ENCODE results near the gene SDHAF1. TPM values are rescaled to one million over a fixed set of nuclear protein-coding genes. Genes with fewer than 3 reads are reported as not detected.

Gene SDHAF1
- total and polyA plus RNA-seq, 2 donors (not counting 1 experiment from before 2014, with no cell fraction given): 22.0 to 24.6 TPM

DNA sequence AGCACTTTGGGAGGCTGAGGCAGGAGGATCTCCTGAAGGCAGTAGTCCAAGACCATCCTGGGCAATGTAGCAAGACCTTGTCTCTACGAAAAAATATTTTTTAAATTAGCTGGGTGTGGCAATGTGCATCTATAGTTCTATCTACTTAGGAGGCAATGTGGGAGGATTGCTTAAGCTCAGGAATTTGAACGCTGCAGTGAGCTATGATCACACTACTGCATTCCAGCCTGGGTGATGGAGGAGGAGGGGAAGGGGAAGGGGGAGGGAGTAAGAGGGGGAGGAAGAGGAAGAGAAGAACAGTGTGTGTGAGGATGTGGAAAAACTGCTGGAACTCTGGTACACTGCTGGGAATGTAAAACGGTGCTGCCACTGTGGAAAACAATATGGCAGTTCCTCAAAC lies 46.8 kb downstream of the SDHAF1 start:
- intact Hi-C loops (cut with micrococcal nuclease): no loop called here
- Histone ChIP-seq H3K9me3 (ENCODE audit: control extremely low read depth in 1 of 3, control insufficient read depth in 2 of 3, insufficient read depth in 1 of 3, low read length in 2 of 3) (no peaks in the 10 kb centered on the region), H3K4me3 (ENCODE audit: control extremely low read depth in 1 of 5, extremely low read depth in 1 of 5, insufficient read depth in 1 of 5, low read depth in 2 of 5, low read length in 4 of 5) (no peak overlapping the region), H3K9ac (ENCODE audit: low read length) (no peak overlapping the region), H3K27ac (ENCODE audit: low read length in 2 of 2) (no peak overlapping the region), H3K79me2 (ENCODE audit: control insufficient read depth, insufficient read depth, low read length) (no peaks in the 10 kb centered on the region), H3K4me2 (replicated peaks; ENCODE audit: low read depth, low read length, poor library complexity, severe bottlenecking) (no peak overlapping the region), H3K36me3 (replicated peaks in 1 of 2; ENCODE audit: control extremely low read depth in 1 of 2, control insufficient read depth in 1 of 2, extremely low read depth in 1 of 2, insufficient read depth in 2 of 2, low read length in 1 of 2) (no peaks in the 10 kb centered on the region), H4K20me1 (ENCODE audit: control insufficient read depth, insufficient read depth, low read length, poor library complexity, severe bottlenecking) (no peaks in the 10 kb centered on the region), H2AFZ (ENCODE audit: insufficient read depth, low read depth, low read length, poor library complexity, severe bottlenecking) (no peak overlapping the region), H3K27me3 (replicated peaks in 1 of 4; ENCODE audit: control extremely low read depth in 1 of 4, control insufficient read depth in 3 of 4, insufficient read depth in 4 of 4, low read length in 3 of 4) (no peaks in the 10 kb centered on the region), H3K4me1 (ENCODE audit: control insufficient read depth in 2 of 2, insufficient read depth in 2 of 2, low read length in 2 of 2) (no peaks in the 10 kb centered on the region)
- Mint-ChIP-seq H3K4me1 (no peaks in the 10 kb centered on the region), H3K27ac (no peak overlapping the region), H3K4me3 (no peak overlapping the region), H3K9me3 (ENCODE audit: insufficient read depth) (no peaks in the 10 kb centered on the region), H3K27me3 (no peaks in the 10 kb centered on the region)
- DNase-seq (no peak), ATAC-seq (ENCODE audit: low read depth) (no peak)
- 66% methylated on average over 3 of the region's 3 CpGs for WGBS (ENCODE audit: insufficient coverage)
- TF ChIP-seq, protein P1, sequence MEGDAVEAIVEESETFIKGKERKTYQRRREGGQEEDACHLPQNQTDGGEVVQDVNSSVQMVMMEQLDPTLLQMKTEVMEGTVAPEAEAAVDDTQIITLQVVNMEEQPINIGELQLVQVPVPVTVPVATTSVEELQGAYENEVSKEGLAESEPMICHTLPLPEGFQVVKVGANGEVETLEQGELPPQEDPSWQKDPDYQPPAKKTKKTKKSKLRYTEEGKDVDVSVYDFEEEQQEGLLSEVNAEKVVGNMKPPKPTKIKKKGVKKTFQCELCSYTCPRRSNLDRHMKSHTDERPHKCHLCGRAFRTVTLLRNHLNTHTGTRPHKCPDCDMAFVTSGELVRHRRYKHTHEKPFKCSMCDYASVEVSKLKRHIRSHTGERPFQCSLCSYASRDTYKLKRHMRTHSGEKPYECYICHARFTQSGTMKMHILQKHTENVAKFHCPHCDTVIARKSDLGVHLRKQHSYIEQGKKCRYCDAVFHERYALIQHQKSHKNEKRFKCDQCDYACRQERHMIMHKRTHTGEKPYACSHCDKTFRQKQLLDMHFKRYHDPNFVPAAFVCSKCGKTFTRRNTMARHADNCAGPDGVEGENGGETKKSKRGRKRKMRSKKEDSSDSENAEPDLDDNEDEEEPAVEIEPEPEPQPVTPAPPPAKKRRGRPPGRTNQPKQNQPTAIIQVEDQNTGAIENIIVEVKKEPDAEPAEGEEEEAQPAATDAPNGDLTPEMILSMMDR (IDR thresholded peaks at IDR 0.05): no peak
- no peak for TF ChIP-seq EZH2 (IDR thresholded peaks at IDR 0.05; ENCODE audit: borderline replicate concordance, insufficient read depth, low read depth, low read length, poor library complexity, severe bottlenecking)
- ChIA-PET POLR2A (no interaction called here), CTCF (no interaction called here)

DNA sequence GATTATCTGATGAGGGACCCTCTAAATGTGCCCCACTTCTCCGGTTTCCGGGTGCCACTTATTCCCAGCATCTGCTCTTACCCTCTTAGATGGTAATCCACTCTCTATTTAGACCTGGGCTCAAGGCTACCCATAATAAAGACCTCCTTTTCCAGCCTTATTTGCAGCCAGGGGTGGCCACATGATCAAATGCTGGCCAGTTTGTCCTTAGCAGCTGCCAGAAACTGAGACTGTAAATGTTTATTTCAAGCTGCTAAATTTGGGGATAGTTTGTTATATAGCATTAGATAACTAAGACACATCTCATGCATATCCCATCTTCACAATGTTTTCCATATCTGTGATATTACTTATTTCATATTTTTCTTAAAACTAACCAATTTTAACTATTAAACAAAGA lies 49.0 kb downstream of the SDHAF1 start:
- intact Hi-C loops (cut with micrococcal nuclease): no loop called here
- TF ChIP-seq, protein P1 (IDR thresholded peaks at IDR 0.05): no peak
- TF ChIP-seq EZH2 (IDR thresholded peaks at IDR 0.05; ENCODE audit: borderline replicate concordance, insufficient read depth, low read depth, low read length, poor library complexity, severe bottlenecking): no peak
- no peaks in the 10 kb centered on the region for H4K20me1 ChIP-seq (ENCODE audit: control insufficient read depth, insufficient read depth, low read length, poor library complexity, severe bottlenecking)
- no peaks in the 10 kb centered on the region for H3K27me3 ChIP-seq (replicated peaks in 1 of 4; ENCODE audit: control extremely low read depth in 1 of 4, control insufficient read depth in 3 of 4, insufficient read depth in 4 of 4, low read length in 3 of 4)
- no peak overlapping the region for H3K27ac ChIP-seq (ENCODE audit: low read length in 2 of 2)
- no peaks in the 10 kb centered on the region for H3K36me3 ChIP-seq (replicated peaks in 1 of 2; ENCODE audit: control extremely low read depth in 1 of 2, control insufficient read depth in 1 of 2, extremely low read depth in 1 of 2, insufficient read depth in 2 of 2, low read length in 1 of 2)
- no peaks in the 10 kb centered on the region for H3K9me3 ChIP-seq (ENCODE audit: control extremely low read depth in 1 of 3, control insufficient read depth in 2 of 3, insufficient read depth in 1 of 3, low read length in 2 of 3)
- Mint-ChIP-seq H3K4me1 (no peaks in the 10 kb centered on the region), H3K27ac (no peak overlapping the region), H3K27me3 (no peaks in the 10 kb centered on the region), H3K9me3 (ENCODE audit: insufficient read depth) (no peaks in the 10 kb centered on the region), H3K4me3 (no peak overlapping the region)
- 90% methylated on average over 2 of the region's 2 CpGs for WGBS (ENCODE audit: insufficient coverage)
- DNase-seq (no peak), ATAC-seq (ENCODE audit: low read depth) (no peak)
- H2AFZ ChIP-seq (ENCODE audit: insufficient read depth, low read depth, low read length, poor library complexity, severe bottlenecking): no peak overlapping the region
- ChIA-PET POLR2A (no interaction called here), CTCF (no interaction called here)
- H3K9ac ChIP-seq (ENCODE audit: low read length): no peak overlapping the region
- H3K4me1 ChIP-seq (ENCODE audit: control insufficient read depth in 2 of 2, insufficient read depth in 2 of 2, low read length in 2 of 2): no peaks in the 10 kb centered on the region
- H3K4me2 ChIP-seq (replicated peaks; ENCODE audit: low read depth, low read length, poor library complexity, severe bottlenecking): no peak overlapping the region
- H3K4me3 ChIP-seq (ENCODE audit: control extremely low read depth in 1 of 5, extremely low read depth in 1 of 5, insufficient read depth in 1 of 5, low read depth in 2 of 5, low read length in 4 of 5): no peak overlapping the region
- no peaks in the 10 kb centered on the region for H3K79me2 ChIP-seq (ENCODE audit: control insufficient read depth, insufficient read depth, low read length)

Small RNA genes within 50 kb of the gene (small RNA-seq; reads per million reads assigned to genes)
- gene AF038458.1 (ENCODE audit: insufficient read length, low read depth, low replicate concordance): not detected

Other genes with a start within 250 kb of the SDHAF1 start
- 62.1 and 62.7 TPM in 2 replicates for gene U2AF1L4, start 249.8 kb upstream of the SDHAF1 start, total RNA-seq
- 89.7 and 170 TPM in 2 replicates for gene U2AF1L4, start 249.8 kb upstream of the SDHAF1 start, polyA plus RNA-seq
- 29.1 and 36.4 TPM in 2 replicates for gene PSENEN, start 249.5 kb upstream of the SDHAF1 start, total RNA-seq
- gene PSENEN, start 249.5 kb upstream of the SDHAF1 start, polyA plus RNA-seq: 11.7 and 17.7 TPM in 2 replicates
- 22.3 and 22.8 TPM in 2 replicates for gene LIN37, start 246.6 kb upstream of the SDHAF1 start, total RNA-seq
- gene LIN37, start 246.6 kb upstream of the SDHAF1 start, polyA plus RNA-seq: 64.1 and 76.1 TPM in 2 replicates
- not detected in 2 replicates for gene HSPB6, start 238.2 kb upstream of the SDHAF1 start, total RNA-seq
- gene HSPB6, start 238.2 kb upstream of the SDHAF1 start, polyA plus RNA-seq: not detected in 2 replicates
- 61.0 and 65.6 TPM in 2 replicates for gene PROSER3, start 237.0 kb upstream of the SDHAF1 start, total RNA-seq
- 26.0 and 30.7 TPM in 2 replicates for gene PROSER3, start 237.0 kb upstream of the SDHAF1 start, polyA plus RNA-seq
- 18.2 and 21.6 TPM in 2 replicates for gene ARHGAP33, start 219.6 kb upstream of the SDHAF1 start, total RNA-seq
- 27.8 and 28.7 TPM in 2 replicates for gene ARHGAP33, start 219.6 kb upstream of the SDHAF1 start, polyA plus RNA-seq
- not detected in 2 replicates for gene PRODH2, start 182.3 kb upstream of the SDHAF1 start, total RNA-seq
- gene PRODH2, start 182.3 kb upstream of the SDHAF1 start, polyA plus RNA-seq: not detected in 2 replicates
- gene NPHS1, start 142.7 kb upstream of the SDHAF1 start, total RNA-seq: not detected in 2 replicates
- not detected in 2 replicates for gene NPHS1, start 142.7 kb upstream of the SDHAF1 start, polyA plus RNA-seq
- gene KIRREL2, start 138.3 kb upstream of the SDHAF1 start, total RNA-seq: not detected in 2 replicates
- gene KIRREL2, start 138.3 kb upstream of the SDHAF1 start, polyA plus RNA-seq: not detected in 2 replicates
- gene APLP1, start 126.6 kb upstream of the SDHAF1 start, total RNA-seq: not detected in 2 replicates
- 0.06 TPM in 1 of 2 replicates, not detected in the other for gene APLP1, start 126.6 kb upstream of the SDHAF1 start, polyA plus RNA-seq
- 272 and 276 TPM in 2 replicates for gene NFKBID, start 94.6 kb upstream of the SDHAF1 start, total RNA-seq
- gene NFKBID, start 94.6 kb upstream of the SDHAF1 start, polyA plus RNA-seq: 111 and 618 TPM in 2 replicates
- 2.9 and 4.8 TPM in 2 replicates for gene HCST, start 92.7 kb upstream of the SDHAF1 start, total RNA-seq
- 29.8 and 40.6 TPM in 2 replicates for gene HCST, start 92.7 kb upstream of the SDHAF1 start, polyA plus RNA-seq
- gene TYROBP, start 86.9 kb upstream of the SDHAF1 start, total RNA-seq: 2.7 and 3.3 TPM in 2 replicates
- 14.8 and 25.6 TPM in 2 replicates for gene TYROBP, start 86.9 kb upstream of the SDHAF1 start, polyA plus RNA-seq
- 1.6 and 2.1 TPM in 2 replicates for gene LRFN3, start 58.8 kb upstream of the SDHAF1 start, total RNA-seq
- 0.62 and 0.79 TPM in 2 replicates for gene LRFN3, start 58.8 kb upstream of the SDHAF1 start, polyA plus RNA-seq
- gene SYNE4, start 13.6 kb downstream of the SDHAF1 start, total RNA-seq: 2.4 and 3.4 TPM in 2 replicates
- 2.3 and 2.5 TPM in 2 replicates for gene SYNE4, start 13.6 kb downstream of the SDHAF1 start, polyA plus RNA-seq
- 49.4 and 54.5 TPM in 2 replicates for gene ALKBH6, start 19.0 kb downstream of the SDHAF1 start, total RNA-seq
- gene ALKBH6, start 19.0 kb downstream of the SDHAF1 start, polyA plus RNA-seq: 56.5 and 65.5 TPM in 2 replicates
- gene CLIP3, start 37.7 kb downstream of the SDHAF1 start, total RNA-seq: 1.3 and 1.8 TPM in 2 replicates
- gene CLIP3, start 37.7 kb downstream of the SDHAF1 start, polyA plus RNA-seq: 0.42 and 0.55 TPM in 2 replicates
- gene THAP8, start 59.1 kb downstream of the SDHAF1 start, total RNA-seq: 3.9 and 4.5 TPM in 2 replicates
- 2.8 and 5.7 TPM in 2 replicates for gene THAP8, start 59.1 kb downstream of the SDHAF1 start, polyA plus RNA-seq
- gene WDR62, start 59.7 kb downstream of the SDHAF1 start, total RNA-seq: 1.9 and 3.0 TPM in 2 replicates
- 1.8 and 1.9 TPM in 2 replicates for gene WDR62, start 59.7 kb downstream of the SDHAF1 start, polyA plus RNA-seq
- gene OVOL3, start 116.0 kb downstream of the SDHAF1 start, total RNA-seq: not detected in 2 replicates
- not detected in 2 replicates for gene OVOL3, start 116.0 kb downstream of the SDHAF1 start, polyA plus RNA-seq
- gene POLR2I, start 119.7 kb downstream of the SDHAF1 start, total RNA-seq: 28.2 and 33.4 TPM in 2 replicates
- 30.2 and 39.1 TPM in 2 replicates for gene POLR2I, start 119.7 kb downstream of the SDHAF1 start, polyA plus RNA-seq
- 145 and 148 TPM in 2 replicates for gene TBCB, start 120.3 kb downstream of the SDHAF1 start, total RNA-seq
- gene TBCB, start 120.3 kb downstream of the SDHAF1 start, polyA plus RNA-seq: 187 and 193 TPM in 2 replicates
- 294 and 296 TPM in 2 replicates for gene CAPNS1, start 144.9 kb downstream of the SDHAF1 start, total RNA-seq
- gene CAPNS1, start 144.9 kb downstream of the SDHAF1 start, polyA plus RNA-seq: 201 and 272 TPM in 2 replicates
- gene COX7A1, start 157.3 kb downstream of the SDHAF1 start, total RNA-seq: not detected in 2 replicates
- not detected in 2 replicates for gene COX7A1, start 157.3 kb downstream of the SDHAF1 start, polyA plus RNA-seq
- 5.2 and 5.5 TPM in 2 replicates for gene ZNF565, start 219.5 kb downstream of the SDHAF1 start, total RNA-seq
- gene ZNF565, start 219.5 kb downstream of the SDHAF1 start, polyA plus RNA-seq: 2.9 and 3.0 TPM in 2 replicates
- 62.2 and 69.3 TPM in 2 replicates for gene ZNF146, start 219.9 kb downstream of the SDHAF1 start, total RNA-seq
- 21.9 and 26.4 TPM in 2 replicates for gene ZNF146, start 219.9 kb downstream of the SDHAF1 start, polyA plus RNA-seq